AML-193 (cell line): Measurements from ENCODE around the gene CHST15.

Experiments used
- DNase-seq, 2 experiments: peaks; one replicate each; lab custom pipeline; 2025; lab: John Stamatoyannopoulos, UW

CHST15 gene, protein sequence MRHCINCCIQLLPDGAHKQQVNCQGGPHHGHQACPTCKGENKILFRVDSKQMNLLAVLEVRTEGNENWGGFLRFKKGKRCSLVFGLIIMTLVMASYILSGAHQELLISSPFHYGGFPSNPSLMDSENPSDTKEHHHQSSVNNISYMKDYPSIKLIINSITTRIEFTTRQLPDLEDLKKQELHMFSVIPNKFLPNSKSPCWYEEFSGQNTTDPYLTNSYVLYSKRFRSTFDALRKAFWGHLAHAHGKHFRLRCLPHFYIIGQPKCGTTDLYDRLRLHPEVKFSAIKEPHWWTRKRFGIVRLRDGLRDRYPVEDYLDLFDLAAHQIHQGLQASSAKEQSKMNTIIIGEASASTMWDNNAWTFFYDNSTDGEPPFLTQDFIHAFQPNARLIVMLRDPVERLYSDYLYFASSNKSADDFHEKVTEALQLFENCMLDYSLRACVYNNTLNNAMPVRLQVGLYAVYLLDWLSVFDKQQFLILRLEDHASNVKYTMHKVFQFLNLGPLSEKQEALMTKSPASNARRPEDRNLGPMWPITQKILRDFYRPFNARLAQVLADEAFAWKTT

DNA sequence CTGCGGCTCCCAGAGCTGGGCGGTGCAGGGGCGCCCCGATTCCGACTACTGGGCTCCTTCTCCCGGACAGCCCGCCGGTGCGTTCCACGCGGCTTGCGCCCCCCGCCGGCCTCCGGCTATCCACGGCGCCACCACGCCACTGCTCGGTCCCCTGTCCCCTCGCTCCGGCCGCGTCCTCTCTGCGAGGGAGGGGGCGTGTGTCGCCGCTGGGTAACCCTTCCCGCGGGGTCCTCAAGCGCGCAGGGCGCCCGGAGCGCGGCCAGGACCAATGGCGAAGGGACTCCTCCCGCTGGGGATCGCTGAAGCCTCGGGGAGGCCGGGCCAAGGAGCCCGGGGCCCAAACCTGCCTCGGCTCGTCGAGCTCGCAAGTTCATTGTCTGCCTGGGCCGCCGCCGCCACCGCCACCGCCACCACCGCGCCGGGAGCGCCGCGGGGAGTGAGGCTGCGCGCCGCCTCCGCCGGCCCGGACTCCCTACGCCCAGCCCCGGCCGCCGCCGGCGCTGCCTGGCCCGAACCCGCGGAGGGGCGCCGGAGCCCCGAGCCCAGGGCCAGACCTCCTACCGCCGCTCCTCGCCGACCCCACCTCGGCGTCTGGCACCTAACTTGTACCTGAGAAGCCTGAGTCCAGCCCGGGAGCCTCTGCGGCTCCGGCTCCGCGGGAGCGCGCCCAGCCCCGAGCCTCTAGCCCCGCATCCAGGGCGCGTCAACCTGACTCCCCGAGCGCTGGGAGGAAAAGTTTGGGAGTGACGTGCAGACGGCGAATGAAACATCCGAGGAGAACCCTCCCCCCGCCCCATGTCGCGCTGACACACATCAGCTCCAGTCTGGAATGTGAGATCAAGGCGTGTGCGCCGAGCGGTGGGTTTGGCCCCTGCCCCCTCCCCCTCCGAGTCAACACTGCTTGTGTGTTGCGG, at the start of gene CHST15:
Gene CHST15 (minus strand): TSS at position 739 of the 914 bp plus-strand sequence. CDS start 47,386 bp downstream, outside the sequence.
- DNase-seq, result no peak

DNA sequence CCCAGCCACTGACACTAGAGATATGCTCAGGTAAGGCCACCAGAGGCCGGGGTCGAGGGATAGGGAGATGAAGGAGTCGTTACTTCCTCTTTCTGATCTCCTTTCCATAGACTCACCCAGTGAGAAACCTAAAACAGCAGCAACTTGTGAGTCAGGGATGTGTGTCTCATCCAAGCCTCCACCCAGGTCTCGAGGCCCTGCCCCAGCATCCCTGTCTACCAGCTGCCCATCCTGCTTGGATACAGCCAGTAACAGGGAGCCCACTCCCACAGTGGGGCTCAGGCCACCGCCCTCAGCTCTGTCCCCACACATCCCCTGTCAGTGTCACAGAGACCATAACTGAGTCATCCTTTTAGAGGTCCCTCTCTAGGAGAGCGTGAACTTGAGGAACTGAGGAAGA, 49.6 kb upstream of the CHST15 start:
- DNase-seq, result no peak

DNA sequence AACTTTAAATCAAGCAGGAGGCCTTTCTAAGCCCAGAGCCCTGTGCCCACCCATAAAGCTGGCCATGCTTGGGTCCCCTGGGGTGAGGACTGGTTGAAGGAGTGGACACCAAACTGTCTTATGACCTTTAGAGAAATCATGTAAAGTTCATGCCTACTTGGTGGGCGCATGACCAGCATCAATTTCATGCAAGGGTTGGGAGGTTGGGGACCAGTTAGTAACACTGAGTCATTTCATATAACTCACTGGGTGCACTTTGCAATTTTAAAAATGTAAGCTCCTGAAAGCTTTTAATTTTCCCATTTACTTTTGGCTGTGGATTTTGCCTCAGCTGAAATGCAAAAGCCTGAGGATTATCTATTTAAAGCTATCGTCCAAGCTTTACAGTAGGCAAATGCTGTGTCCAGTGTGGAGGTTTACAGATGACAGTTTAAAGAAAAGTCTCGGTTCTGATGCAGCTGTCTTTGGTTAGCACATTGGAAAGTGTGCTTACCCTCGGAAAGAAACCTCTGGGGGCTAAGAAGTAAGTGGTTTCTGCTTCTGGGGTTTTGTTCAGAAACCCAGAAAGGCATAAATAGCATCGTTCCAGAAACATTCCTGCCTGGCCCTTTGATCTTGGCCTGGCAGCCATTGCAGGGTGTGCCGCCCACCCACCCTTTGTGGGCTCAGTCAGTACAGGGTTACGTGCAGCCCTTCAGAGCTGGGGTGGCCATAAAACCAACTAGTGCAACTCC, 48.8 kb upstream of the CHST15 start:
- no peak for DNase-seq

DNA sequence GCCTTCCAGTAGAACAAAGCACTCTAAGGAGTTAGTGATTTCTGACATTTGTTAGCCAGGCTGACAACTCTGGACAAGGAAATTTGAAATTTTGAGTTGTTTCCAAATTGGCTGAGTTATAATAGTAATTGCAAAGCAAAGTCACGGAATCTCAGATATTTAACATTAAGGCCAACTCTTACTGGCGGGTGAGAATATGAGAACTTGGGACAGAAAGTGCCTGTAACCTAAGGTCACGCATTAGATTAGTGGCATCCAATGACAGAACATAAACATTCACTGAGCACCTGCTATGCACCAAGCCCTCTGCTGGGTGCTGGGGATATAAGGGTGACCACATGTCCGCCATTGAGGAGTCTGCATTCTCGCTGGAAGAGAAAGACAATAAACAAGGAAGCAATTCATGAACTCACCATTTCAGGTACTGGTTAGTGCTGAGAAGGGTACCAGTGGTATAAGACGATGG, 45.5 kb upstream of the CHST15 start:
- no peak for DNase-seq

DNA sequence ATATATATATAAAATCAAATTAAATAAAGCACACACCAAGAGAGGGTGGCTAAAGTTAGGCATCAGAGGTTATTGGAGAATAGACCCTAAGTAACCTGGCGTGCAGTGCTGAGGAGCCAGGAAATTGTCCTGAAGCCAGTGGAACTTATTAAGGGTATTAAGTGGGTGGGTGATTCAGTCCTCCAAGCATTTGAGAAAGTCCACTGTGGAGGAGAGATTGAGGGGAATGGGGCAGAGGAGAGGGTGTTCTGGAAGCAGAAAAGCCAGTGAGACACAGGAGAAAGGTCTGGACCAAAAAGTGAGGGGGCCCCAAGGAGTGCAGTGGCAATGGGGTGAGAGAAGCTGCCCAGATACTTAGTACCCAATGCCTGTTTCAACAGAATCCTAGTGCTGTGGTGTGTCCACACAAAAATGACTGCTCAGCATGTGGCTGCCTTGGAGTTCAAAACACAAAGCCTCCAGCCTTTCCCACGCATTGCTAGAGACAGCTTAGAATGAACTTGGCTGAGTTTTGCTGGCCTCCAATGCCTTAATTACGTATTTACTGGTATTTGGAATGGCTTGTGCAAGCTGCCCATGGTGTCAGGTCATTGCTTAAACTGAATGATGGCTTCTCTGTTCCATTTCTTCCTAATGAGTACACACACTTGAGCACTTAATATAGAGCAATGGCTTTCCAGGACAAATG, 44.9 kb upstream of the CHST15 start:
- DNase-seq, result no peak

DNA sequence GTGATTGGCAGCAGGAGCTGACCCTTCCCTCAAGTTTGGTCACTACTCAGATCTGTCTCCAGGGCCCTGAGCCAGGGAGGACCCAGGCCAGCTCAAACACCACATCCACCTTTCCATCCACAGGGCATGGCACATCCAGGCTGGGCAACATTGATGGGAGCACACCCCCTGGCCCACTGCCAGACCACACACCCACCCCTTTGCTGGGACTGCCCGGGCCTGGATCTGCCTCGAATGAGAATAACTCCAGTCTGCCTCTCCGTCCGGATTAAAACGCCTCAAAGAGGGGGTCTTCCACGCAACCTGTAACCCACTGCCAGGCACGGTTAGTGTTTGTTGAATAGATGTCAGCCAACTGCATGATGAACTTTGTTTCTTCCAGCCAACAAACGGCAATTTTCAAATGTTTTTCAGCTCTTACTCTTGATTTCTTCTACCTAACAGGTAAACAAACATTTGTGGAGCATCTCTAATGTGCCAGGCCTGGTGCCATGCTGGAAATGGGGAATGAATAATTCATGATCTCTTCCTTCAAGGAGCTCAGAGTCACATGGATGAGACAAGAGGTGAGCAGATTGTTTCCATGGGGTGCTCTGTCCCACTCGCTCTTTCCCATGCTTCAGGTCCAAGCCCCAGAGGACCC, 41.0 kb upstream of the CHST15 start:
- no peak for DNase-seq

DNA sequence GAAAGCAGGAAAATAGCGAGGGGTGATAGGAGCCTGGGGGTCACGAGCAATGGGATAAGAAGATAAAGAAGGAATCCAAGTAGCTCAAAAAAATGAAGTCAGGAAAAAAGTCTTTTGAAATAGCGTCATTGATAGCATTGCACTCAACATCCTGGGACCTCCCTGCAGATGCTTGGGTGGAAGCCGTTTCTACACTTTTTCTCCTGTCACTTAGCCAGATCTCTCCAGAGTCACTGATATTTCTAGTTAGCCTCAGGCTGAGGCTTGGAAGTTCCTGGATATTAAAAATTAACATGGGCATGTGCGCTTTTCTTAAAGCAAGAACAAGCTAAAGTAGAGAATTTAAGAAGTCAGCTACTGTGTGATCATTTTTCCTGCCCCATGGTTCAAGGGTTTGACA, 39.5 kb upstream of the CHST15 start:
- no peak for DNase-seq

DNA sequence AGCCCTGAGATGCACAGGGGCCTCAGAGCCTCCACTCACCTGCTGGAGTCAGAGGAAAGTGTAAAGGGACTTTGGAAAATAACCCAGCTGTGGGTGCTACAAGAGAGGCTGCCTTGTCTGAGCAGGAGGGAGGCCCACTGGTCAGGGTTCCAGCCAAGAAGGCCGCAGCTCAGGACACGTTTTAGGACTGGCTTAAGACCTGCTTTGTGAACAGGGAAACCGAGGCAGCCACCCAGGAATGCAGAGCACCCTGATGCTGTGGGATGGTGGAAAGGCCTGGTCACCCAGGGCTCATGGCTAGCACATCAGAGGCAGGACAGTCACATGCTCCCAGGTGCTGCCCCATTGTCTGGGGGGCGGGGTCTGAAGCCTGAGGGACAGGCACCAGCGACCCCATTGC, 38.9 kb upstream of the CHST15 start:
- no peak for DNase-seq

DNA sequence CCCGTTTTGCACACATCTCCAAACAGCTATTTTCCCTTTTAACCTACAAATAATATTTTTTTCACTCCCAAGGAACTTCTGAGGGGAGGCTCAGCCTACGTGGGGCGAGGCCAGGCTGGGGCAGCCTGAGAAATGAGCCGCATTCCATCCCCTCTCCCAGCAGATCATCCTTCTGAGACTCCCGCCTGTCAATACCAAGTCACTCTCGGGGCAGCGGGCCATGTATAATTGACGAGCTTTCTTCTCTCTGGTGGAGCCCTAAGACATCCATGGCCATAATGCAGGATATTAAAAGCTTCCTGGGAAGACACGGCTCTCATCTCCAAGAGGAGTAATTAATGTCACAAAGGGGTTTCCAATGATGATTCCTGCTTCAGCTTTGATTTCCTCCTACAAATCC, 37.8 kb upstream of the CHST15 start:
- no peak for DNase-seq

DNA sequence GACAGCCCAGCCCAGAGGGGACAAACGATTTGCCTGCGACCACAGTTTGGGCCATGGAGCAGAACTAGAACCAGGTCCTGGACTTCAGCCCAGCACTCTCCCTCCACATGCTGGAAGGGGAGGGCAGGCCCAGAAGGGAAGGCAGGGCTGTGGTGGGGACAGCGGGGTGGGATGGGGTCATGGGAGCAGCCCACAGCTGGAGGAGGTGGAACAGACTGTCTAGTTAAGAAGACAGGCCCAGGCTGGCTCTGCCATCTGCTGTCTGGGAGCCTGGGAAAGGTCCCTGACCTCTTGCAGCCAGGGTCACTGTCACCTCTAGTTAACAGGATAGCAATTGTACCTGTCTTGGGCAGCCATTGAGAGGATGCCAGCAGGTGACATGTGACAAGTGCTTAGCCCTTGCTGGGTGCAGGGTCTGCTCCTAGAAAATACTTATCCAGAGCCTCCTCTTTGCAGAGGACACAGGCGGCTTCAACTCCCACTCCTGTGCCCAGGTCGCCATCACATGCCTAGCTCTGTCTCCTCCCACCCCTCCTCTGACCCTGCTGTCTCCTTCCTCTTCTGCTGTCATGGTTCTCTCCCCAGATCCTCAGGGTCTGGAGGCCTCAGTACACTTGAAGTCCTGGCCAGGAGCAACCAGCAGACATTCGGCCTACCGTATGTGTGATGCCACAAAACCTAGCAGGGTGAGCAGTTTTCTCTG, 37.0 kb upstream of the CHST15 start:
- DNase-seq, result no peak

DNA sequence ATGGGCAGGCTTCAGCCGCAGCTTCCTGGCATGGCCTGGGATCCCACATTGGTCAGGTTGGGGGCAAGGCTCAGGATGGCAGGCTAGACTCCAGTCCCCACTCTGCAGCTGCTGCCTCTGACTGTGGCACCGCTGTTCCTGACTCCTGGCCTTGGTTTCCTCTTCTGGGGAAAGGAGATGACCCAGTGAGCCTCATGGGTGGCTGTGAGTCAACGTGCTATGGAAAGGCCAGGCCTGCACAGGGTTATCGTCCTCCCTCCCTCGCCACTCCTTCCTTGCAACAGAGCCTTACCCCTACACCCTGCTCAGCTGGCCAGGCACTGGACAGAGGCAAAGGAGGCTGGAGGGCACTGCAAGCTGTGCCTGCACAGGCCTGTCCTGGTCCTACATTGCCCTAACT, 36.1 kb upstream of the CHST15 start:
- no peak for DNase-seq

DNA sequence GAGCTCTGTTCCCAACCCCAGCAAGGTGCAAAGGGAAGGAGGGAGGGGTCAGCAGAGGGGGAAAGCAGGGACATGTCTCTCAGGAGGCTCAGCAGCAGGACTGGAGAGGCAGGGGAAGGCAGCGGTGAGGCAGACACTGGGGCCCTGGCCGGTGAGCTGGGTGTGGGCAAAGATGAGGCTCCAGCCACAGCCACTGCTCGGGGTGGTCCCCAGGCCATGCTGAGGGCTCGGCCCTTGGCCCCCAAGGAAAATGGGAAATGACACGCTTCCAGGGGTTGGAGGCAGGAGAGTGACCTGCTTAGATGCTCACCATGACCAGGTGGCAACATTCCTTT, 35.4 kb upstream of the CHST15 start:
- no peak for DNase-seq

DNA sequence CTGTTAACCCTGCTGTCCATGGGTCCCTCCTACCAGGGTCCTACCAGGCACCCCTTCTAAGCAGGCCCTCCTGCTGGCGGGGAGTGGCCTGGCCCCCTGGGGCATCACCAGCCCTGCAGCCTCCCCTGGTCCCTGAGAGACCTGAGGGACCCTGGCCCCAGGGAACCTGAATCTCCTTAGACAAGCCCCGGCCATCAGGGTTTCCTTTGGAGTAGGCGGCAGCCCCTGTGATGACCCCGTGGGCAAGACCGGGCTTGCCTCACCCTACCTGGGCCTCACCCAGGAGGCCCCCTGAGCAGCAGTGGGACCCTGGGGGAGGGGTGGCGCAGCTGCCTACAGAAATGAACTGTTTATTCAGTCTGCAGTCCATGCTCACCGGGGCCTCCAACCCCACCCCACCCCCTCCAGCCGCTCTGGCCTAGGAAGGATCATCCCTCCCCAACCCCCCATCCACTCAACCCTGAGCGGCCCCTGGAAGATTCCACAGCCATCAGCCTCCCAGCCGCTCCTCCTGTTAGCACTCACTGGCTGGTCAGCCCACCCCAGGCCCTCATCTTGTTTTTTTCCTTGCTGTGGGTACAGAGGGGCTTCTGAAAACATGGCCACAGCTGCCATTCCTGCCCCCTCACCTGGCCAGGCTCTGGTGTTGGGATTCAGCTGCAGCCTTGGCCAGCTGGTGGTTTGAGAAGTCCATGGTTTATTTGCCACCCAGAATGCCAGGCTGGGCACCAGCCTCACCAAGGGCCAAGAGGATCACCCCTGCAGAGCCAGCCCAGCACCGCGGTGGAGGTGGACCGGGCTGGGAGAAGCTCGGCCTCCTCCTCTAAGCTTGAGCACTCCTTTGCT, 34.8 kb upstream of the CHST15 start:
- no peak for DNase-seq

DNA sequence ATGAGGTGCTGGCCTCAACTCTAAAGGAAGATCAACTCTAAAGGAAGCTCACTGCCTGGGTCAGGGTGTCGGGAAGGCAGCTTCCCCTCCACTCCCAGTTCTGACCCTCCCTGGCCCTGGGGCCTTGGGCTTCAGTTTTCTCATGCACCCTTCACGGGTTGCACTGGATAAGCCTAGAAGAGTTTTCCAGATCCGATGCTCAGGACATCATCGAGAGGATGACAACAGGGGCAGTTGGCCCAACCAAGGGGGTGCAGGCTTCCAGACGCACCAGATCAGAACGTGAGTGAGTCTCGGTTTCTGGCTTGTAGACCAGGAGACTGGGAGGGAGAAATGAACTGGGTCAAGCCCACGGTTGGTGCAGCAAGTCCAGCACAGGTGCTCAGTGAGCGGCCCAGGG, 34.2 kb upstream of the CHST15 start:
- no peak for DNase-seq

DNA sequence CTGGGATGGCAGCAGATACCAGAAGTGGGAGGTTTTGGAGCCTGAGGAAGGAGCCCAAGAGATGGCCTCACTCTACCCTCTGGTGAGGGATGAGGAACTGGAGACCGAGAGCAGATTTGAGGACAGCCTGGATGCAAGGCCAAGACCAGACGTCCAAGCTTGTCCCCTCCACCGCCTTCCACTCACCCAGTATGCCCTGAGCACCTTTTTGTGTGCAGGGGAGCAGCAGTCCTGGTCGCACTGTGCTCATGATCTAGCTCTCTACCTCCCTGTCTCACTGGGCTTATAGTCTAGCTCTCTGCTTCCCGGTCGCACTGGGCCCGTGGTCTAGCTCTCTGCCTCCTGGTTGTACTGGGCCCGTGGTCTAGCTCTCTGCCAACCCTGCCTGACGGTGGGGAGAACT, 33.6 kb upstream of the CHST15 start:
- DNase-seq, result no peak

DNA sequence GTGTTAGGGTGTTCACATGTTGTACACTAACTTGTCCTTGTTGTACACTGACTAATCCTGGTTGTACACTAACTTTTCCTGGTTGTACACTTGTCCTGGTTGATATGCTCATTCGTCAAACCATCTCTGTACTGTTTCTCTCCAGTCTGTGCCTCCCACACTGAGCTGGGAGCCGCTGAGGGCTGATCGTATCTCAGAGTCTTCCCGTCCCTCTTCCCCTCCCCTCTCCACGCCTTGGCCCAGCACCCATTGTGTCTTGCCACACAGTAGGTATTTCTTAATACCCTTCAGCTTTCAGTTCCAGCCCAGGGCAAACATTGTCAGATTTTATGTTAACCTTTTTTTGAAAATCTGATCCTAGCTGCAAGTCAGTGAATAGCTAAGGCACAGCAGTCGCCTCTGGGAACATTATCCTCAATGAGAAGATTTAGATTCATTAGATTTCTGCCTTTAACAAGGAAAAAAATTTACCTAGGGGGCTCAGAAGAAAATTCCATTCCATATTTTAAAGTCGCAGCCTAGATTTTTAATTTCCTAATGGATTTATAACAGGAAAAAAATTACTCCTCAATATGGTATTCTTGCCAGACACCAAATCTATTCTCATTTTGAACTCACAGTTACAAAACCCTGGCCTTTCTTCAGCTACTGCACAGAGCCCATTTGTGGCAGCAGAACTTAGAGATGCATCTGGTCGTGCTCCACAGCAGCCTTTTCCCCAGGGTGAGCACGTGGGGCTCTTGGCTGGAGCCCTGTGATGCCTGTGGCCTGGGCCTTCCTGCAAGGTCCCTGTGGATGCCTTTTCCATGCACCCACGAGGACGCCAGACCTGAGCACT, 33.0 kb upstream of the CHST15 start:
- DNase-seq, result no peak

DNA sequence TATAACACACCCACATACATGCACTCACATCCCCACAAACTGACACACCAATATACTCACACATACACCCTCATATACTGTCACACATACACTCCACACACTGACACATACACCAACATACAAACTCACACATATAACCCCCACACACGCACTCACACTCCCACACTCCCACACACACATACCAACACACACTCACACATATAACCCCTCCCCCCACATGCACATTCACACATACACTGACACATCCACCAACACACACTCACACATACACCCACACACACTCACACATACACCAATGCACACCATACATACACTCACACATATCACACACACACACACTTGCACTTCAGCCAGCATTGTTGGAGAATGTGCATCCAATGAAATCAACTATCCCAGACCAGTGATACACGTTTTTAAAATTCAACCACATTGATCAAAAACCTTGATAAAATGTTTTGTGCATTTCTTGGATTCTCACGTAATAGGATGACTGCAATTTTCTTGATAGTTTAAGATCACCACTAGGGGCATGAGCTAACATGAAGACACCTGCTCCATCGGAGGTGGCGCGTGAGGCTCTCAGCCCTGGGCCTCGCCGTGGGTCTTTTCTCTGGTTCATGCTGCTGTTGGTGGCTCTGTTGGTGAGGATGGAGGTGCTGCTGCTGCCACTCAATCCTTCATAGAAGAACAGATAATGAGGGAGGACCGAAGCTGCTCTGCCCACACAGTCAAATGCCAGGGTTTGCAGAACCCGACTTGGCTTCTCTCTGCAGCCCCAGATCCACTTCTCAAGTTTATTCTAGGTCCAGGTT, 32.1 kb upstream of the CHST15 start:
- no peak for DNase-seq

DNA sequence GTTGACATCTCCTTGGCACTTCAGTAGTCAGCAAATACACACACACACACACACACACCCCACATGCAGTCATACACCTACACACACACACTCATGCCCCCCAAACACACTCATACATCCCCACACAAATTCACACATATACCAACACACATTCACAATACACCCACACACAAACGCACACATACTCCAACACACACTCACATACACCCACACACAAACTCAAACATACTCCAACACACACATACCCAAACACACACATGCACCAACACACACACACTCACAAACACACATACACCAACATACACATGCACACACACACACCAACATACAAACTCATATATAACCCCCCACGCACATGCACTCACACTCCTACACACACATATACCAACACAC, 31.4 kb upstream of the CHST15 start:
- no peak for DNase-seq
